ENCODE measurements around the gene NEAT1.
"Not testable (repeated sequence)": the region's sequence is repeated elsewhere in the genome, so short reads cannot be mapped to it uniquely, and the experiment has no call there.

NEAT1 gene

GRCh38 chr11:65445604-65446445, 23.2 kb downstream of the NEAT1 start:
- TF ChIP-seq POU2F2 (IDR thresholded peaks at IDR 0.05; ENCODE audit: low read depth, low read length): no peak
- TF ChIP-seq POLR2AphosphoS5 (IDR thresholded peaks at IDR 0.05; ENCODE audit: low read depth, low read length): no peak; the same call in 1 of the 2 replicates
- no peak for TF ChIP-seq SPI1 (IDR thresholded peaks at IDR 0.05; ENCODE audit: low read depth, low read length)
- no peak for TF ChIP-seq TAF1 (IDR thresholded peaks at IDR 0.05; ENCODE audit: low read depth, low read length)
- no peak for TF ChIP-seq PAX5 (IDR thresholded peaks at IDR 0.05; ENCODE audit: insufficient read depth, low read length, severe bottlenecking)
- TF ChIP-seq POLR2A (IDR thresholded peaks at IDR 0.05; ENCODE audit: low read depth, low read length): no peak
- FAIRE-seq (no peak), DNase-seq (ENCODE audit: insufficient read length, low spot score) (no peak)

DNA sequence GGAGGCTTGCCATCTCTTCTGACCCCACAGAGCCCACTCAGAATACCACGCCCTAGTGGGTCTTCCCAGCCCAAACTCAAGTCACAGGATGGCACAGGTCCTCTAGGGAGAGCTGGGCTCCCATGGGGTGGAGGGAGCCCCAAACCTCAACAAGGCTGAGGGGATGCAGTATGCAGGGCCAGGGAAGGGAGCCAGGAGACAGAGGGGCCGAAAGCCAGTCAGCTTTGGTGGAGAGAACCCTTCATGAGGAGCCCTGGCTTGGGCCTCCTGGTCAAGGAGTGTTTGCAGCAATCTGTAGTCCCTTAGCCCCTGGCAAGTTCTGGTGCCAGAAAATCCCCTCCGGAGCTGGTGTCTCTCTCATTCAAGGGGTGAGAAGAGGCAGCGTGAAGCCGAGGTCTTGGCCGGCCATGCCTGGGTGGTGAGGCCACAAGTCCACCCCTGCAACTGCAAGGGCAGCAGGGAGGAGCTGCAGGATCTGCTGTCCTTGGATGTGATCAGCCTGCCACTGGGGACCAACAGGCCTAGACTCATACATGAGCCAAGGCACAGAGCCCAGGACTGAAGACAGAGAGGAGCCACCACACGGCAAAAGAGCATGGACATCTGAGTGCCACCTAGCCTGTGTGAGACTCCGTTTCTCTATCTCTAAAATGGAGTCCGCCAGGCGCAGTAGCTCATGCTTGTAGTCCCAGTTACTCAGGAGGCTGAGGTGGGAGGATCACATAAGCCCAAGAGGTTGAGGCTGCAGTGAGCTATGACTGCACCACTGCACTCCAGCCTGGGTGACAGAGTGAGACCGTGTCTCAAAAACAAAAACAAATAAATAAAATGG, 24.1 kb downstream of the NEAT1 start:
- DNase-seq (ENCODE audit: insufficient read length, low spot score) (no peak), FAIRE-seq (no peak)
- TF ChIP-seq POLR2AphosphoS5 (IDR thresholded peaks at IDR 0.05; ENCODE audit: low read depth, low read length): no peak
- TF ChIP-seq SPI1 (IDR thresholded peaks at IDR 0.05; ENCODE audit: low read depth, low read length): no peak
- TF ChIP-seq POLR2A (IDR thresholded peaks at IDR 0.05; ENCODE audit: low read depth, low read length): no peak
- TF ChIP-seq POU2F2 (IDR thresholded peaks at IDR 0.05; ENCODE audit: low read depth, low read length): no peak
- no peak for TF ChIP-seq TAF1 (IDR thresholded peaks at IDR 0.05; ENCODE audit: low read depth, low read length)
- no peak for TF ChIP-seq PAX5 (IDR thresholded peaks at IDR 0.05; ENCODE audit: insufficient read depth, low read length, severe bottlenecking)

DNA sequence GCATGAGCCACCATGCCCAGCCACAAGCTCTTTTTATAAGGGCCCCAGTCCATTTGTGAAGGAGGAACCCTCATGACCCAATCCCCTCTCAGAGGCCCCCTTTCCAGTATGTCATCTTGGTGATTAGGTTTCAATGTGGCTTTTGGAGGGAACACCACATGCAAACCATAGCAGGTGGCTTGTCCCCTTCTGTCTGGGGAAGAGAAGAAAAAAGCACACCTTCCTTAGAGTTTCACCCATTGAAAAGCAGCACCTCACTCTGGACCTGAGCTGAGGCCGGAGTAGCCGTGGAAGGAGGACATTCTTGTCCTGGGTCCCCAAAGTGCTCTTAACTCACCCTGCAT, 25.4 kb downstream of the NEAT1 start:
- TF ChIP-seq POLR2A (IDR thresholded peaks at IDR 0.05; ENCODE audit: low read depth, low read length) (no peak), TAF1 (IDR thresholded peaks at IDR 0.05; ENCODE audit: low read depth, low read length) (no peak), SPI1 (IDR thresholded peaks at IDR 0.05; ENCODE audit: low read depth, low read length) (no peak), PAX5 (IDR thresholded peaks at IDR 0.05; ENCODE audit: insufficient read depth, low read length, severe bottlenecking) (no peak), POU2F2 (IDR thresholded peaks at IDR 0.05; ENCODE audit: low read depth, low read length) (no peak), POLR2AphosphoS5 (IDR thresholded peaks at IDR 0.05; ENCODE audit: low read depth, low read length) (no peak)
- DNase-seq (ENCODE audit: insufficient read length, low spot score) (no peak), FAIRE-seq (no peak)

DNA sequence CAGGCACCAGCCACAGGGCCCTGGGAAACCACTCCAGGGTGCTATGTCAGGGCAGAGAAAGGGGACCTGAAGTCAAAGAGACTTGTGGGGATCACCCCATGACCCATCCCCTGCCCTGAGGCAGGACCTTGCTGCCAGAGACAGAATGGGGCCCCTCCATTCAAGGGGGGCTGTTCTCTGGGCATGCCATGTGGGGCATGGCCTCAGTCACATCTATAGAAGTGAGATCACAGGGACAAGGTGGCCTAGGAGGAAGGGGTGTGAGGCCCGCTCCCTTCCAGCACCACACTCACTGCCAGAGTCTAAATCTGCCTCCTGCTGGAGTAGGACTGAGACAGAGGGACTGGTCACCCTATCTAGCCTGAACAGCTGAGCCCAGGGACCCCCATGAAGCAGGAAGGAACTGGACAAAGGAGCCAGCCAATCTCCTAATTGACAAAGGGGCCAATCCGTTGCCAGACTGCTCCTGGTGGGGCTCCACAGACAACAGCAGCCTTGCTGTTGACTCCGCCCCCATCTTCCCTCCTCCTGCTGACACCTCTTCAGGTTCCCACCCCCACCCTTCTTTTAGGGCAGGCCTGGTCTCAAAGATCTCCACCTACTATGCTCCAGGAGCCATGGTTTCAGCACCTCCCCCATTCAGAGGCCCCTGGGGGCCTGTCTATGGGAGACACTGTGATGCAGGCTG, 26.0 kb downstream of the NEAT1 start:
- TF ChIP-seq POU2F2 (IDR thresholded peaks at IDR 0.05; ENCODE audit: low read depth, low read length): no peak
- no peak for TF ChIP-seq PAX5 (IDR thresholded peaks at IDR 0.05; ENCODE audit: insufficient read depth, low read length, severe bottlenecking)
- no peak for TF ChIP-seq SPI1 (IDR thresholded peaks at IDR 0.05; ENCODE audit: low read depth, low read length)
- TF ChIP-seq POLR2AphosphoS5 (IDR thresholded peaks at IDR 0.05; ENCODE audit: low read depth, low read length): no peak
- no peak for TF ChIP-seq TAF1 (IDR thresholded peaks at IDR 0.05; ENCODE audit: low read depth, low read length)
- no peak for TF ChIP-seq POLR2A (IDR thresholded peaks at IDR 0.05; ENCODE audit: low read depth, low read length)
- FAIRE-seq: no peak
- DNase-seq (ENCODE audit: insufficient read length, low spot score): no peak

GRCh38 chr11:65451301-65451700, 28.7 kb downstream of the NEAT1 start:
- not testable (repeated sequence) for DNase-seq (ENCODE audit: insufficient read length, low spot score); FAIRE-seq

DNA sequence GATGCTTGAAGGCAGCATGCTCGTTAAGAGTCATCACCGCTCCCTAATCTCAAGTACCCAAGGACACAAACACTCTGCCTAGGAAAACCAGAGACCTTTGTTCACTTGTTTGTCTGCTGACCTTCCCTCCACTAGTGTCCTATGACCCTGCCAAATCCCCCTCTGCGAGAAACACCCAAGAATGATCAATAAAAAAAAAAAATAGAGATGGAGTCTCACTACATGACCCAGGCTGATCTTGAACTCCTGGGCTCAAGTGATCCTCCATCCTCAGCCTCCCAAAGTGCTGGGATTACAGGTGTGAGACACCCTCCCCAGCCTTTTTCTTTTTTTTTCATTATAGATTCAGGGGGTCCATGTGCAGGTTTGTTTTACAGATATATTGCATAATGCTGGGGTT, 29.7 kb downstream of the NEAT1 start:
- not testable (repeated sequence) for FAIRE-seq; DNase-seq (ENCODE audit: insufficient read length, low spot score)

- no peak for TF ChIP-seq SPI1 (IDR thresholded peaks at IDR 0.05; ENCODE audit: low read depth, low read length)
- FAIRE-seq: no peak
- DNase-seq (ENCODE audit: insufficient read length, low spot score): no peak
Observed at GRCh38 chr11:65452806-65453490, 30.4 kb downstream of the NEAT1 start.

- FAIRE-seq: no peak
Observed at GRCh38 chr11:65454311-65454695, 31.7 kb downstream of the NEAT1 start.

GRCh38 chr11:65454696-65455456, 32.3 kb downstream of the NEAT1 start:
- FAIRE-seq (peak; percentile 82), DNase-seq (ENCODE audit: insufficient read length, low spot score) (peak; percentile 94)
- TF ChIP-seq POU2F2 (IDR thresholded peaks at IDR 0.05; ENCODE audit: low read depth, low read length): no peak; the same call in 1 of the 2 replicates
- TF ChIP-seq TAF1 (IDR thresholded peaks at IDR 0.05; ENCODE audit: low read depth, low read length): peak; percentile 78; the same call in 1 of the 2 replicates
- peak; percentile 93 for TF ChIP-seq POLR2AphosphoS5 (IDR thresholded peaks at IDR 0.05; ENCODE audit: low read depth, low read length)
- TF ChIP-seq PAX5 (IDR thresholded peaks at IDR 0.05; ENCODE audit: insufficient read depth, low read length, severe bottlenecking): no peak
- TF ChIP-seq POLR2A (IDR thresholded peaks at IDR 0.05; ENCODE audit: low read depth, low read length): peak; percentile 93
- TF ChIP-seq SPI1 (IDR thresholded peaks at IDR 0.05; ENCODE audit: low read depth, low read length): no peak

More at GRCh38 chr11:65454311-65454695, 31.7 kb downstream of the NEAT1 start:
- DNase-seq (ENCODE audit: insufficient read length, low spot score): no peak
- TF ChIP-seq POLR2A (IDR thresholded peaks at IDR 0.05; ENCODE audit: low read depth, low read length) (no peak), TAF1 (IDR thresholded peaks at IDR 0.05; ENCODE audit: low read depth, low read length) (no peak), POLR2AphosphoS5 (IDR thresholded peaks at IDR 0.05; ENCODE audit: low read depth, low read length) (no peak), POU2F2 (IDR thresholded peaks at IDR 0.05; ENCODE audit: low read depth, low read length) (no peak), PAX5 (IDR thresholded peaks at IDR 0.05; ENCODE audit: insufficient read depth, low read length, severe bottlenecking) (no peak), SPI1 (IDR thresholded peaks at IDR 0.05; ENCODE audit: low read depth, low read length) (no peak)

Measured in GM12891 (cell line).